LNCAP (cell line): ENCODE data around the gene GPR37.

ENCODE experiments used
- CTCF ChIP-seq: fragments of 450-650 bp; IDR thresholded peaks from 2 replicates; pipeline ENCODE4 v1.5.1; 2017; ENCODE audit warnings: mild to moderate bottlenecking

Gene GPR37

GRCh38 chr7:124801330-124801895 lies 35.8 kb upstream of the GPR37 start:
- no peak for TF ChIP-seq CTCF

GRCh38 chr7:124800386-124800785 lies 34.8 kb upstream of the GPR37 start:
- TF ChIP-seq CTCF, result no peak

GRCh38 chr7:124799448-124799847 lies 33.9 kb upstream of the GPR37 start:
- TF ChIP-seq CTCF, result no peak

- TF ChIP-seq CTCF, result no peak
Observed at GRCh38 chr7:124796771-124797170, 31.2 kb upstream of the GPR37 start.

- no peak for TF ChIP-seq CTCF
Observed at GRCh38 chr7:124792696-124793095, 27.1 kb upstream of the GPR37 start.

GRCh38 chr7:124792002-124792401 lies 26.4 kb upstream of the GPR37 start:
- no peak for TF ChIP-seq CTCF

- no peak for TF ChIP-seq CTCF
Observed at GRCh38 chr7:124791426-124791825, 25.8 kb upstream of the GPR37 start.

- TF ChIP-seq CTCF, result no peak
Observed at GRCh38 chr7:124790645-124791044, 25.1 kb upstream of the GPR37 start.
